Measurements from ENCODE around the gene NFIC.
"Not testable (repeated sequence)": the region's sequence is repeated elsewhere in the genome, so short reads cannot be mapped to it uniquely, and the experiment has no call there.

DNA sequence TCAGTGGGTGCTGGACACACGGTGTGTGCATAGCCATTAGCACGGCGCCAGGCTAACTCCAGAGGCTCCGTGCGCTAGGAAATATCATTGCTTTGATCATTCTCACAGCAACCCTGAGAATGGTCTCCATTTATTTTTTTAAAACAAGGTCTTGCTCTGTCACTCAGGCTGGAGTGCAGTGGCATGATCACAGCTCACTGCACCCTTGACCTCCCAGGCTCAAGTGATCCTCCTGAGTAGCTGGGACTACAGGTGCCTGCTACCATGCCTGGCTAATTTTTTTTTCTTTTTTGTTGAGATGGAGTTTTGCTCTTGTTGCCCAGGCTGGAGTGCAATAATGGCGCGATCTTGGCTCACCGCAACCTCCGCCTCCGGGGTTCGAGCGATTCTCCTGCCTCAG is 55.3 kb downstream of the NFIC start:
- not testable (repeated sequence) for TF ChIP-seq POLR2A (IDR thresholded peaks at IDR 0.05)
- TF ChIP-seq, protein P1, sequence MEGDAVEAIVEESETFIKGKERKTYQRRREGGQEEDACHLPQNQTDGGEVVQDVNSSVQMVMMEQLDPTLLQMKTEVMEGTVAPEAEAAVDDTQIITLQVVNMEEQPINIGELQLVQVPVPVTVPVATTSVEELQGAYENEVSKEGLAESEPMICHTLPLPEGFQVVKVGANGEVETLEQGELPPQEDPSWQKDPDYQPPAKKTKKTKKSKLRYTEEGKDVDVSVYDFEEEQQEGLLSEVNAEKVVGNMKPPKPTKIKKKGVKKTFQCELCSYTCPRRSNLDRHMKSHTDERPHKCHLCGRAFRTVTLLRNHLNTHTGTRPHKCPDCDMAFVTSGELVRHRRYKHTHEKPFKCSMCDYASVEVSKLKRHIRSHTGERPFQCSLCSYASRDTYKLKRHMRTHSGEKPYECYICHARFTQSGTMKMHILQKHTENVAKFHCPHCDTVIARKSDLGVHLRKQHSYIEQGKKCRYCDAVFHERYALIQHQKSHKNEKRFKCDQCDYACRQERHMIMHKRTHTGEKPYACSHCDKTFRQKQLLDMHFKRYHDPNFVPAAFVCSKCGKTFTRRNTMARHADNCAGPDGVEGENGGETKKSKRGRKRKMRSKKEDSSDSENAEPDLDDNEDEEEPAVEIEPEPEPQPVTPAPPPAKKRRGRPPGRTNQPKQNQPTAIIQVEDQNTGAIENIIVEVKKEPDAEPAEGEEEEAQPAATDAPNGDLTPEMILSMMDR (IDR thresholded peaks at IDR 0.05), result not testable (repeated sequence)

Data from upper lobe of left lung (tissue), 4 donors.